A673 (cell line): ENCODE data around the gene BTBD2. TPM values are rescaled to one million over a fixed set of nuclear protein-coding genes. Genes with fewer than 3 reads are reported as not detected.

ENCODE experiments used
- BruUV-seq: library from RNA; stranded (reverse); fragments of 400-500 nt; replicated peaks from 2 replicates; lab custom pipeline; 2021; lab: Mats Ljungman, UMichigan
- CTCF ChIA-PET: fragments of 300-600 bp; sonication (Branson Sonifier 250); formaldehyde crosslinking; loops from one replicate; lab custom pipeline; 2022; ENCODE audit warnings: antibody characterized with exemption; lab: Charles Lee
- POLR2A ChIA-PET: fragments of 300-600 bp; sonication (Branson Sonifier 250); formaldehyde crosslinking; loops from one replicate; lab custom pipeline; 2022; ENCODE audit warnings: antibody characterized with exemption; ENCODE audit not compliant: low non-redundant PET; lab: Charles Lee
- DNase-seq: peaks from one replicate; pipeline ENCODE4 v3.0.0-alpha.2; 2015; ENCODE audit warnings: low spot score
- H3K27ac ChIP-seq: fragments of 200-600 bp; sonication (generic); 2 replicates; pipeline ENCODE4 v1.5.1; 2016; ENCODE audit warnings: mixed run types, low read depth, mild to moderate bottlenecking, mixed read lengths, antibody characterized with exemption, low read length; ENCODE audit not compliant: poor library complexity, severe bottlenecking
- H3K27me3 ChIP-seq: fragments of 200-600 bp; sonication (generic); replicated peaks from 2 replicates; pipeline ENCODE4 v1.6.1; 2017; ENCODE audit warnings: mixed run types, low read depth, mild to moderate bottlenecking, mixed read lengths, antibody characterized with exemption, low read length; ENCODE audit not compliant: insufficient read depth, poor library complexity
- H3K36me3 ChIP-seq: fragments of 200-600 bp; sonication (generic); 2 replicates; pipeline ENCODE4 v1.6.1; 2016; ENCODE audit warnings: mixed run types, mild to moderate bottlenecking, mixed read lengths, antibody characterized with exemption, low read length; ENCODE audit not compliant: insufficient read depth, poor library complexity, severe bottlenecking
- H3K4me1 ChIP-seq: fragments of 200-600 bp; sonication (generic); 2 replicates; pipeline ENCODE4 v1.6.1; 2017; ENCODE audit warnings: mixed run types, mild to moderate bottlenecking, mixed read lengths, antibody characterized with exemption, low read length; ENCODE audit not compliant: insufficient read depth, poor library complexity, severe bottlenecking
- H3K4me3 ChIP-seq: fragments of 200-600 bp; sonication (generic); 2 replicates; pipeline ENCODE4 v1.5.1; 2016; ENCODE audit warnings: low read depth, mixed run types, mild to moderate bottlenecking, mixed read lengths, low read length; ENCODE audit not compliant: poor library complexity, severe bottlenecking
- H3K9me3 ChIP-seq: fragments of 200-600 bp; sonication (generic); 2 replicates; pipeline ENCODE4 v1.6.1; 2016; ENCODE audit warnings: mixed run types, low read depth, mild to moderate bottlenecking, mixed read lengths, antibody characterized with exemption, low read length; ENCODE audit not compliant: poor library complexity, severe bottlenecking
- EZH2 ChIP-seq: fragments of 200-600 bp; sonication (generic); IDR thresholded peaks from 2 replicates; pipeline ENCODE4 v1.6.1; 2017; ENCODE audit warnings: borderline replicate concordance, low read depth, mild to moderate bottlenecking, mixed read lengths, antibody characterized with exemption, low read length; ENCODE audit not compliant: poor library complexity, severe bottlenecking
- intact Hi-C: fragments of 100-400 bp; cut with micrococcal nuclease; formaldehyde crosslinking; loops from one replicate; pipeline ENCODE4 v1.10.0; 2022; ENCODE audit not compliant: unreplicated experiment
- total RNA-seq: library from RNA; stranded (reverse); gene quantifications from 2 replicates; pipeline ENCODE4 v1.2.3, GENCODE V29; 2021
- TF ChIP-seq, protein P1 (sequence below): fragments of 300-800, 200-600 bp; sonication (generic); conservative IDR thresholded peaks from 2 replicates; pipeline ENCODE4 v1.5.1; 2017; ENCODE audit warnings: low read depth, mild to moderate bottlenecking, antibody characterized with exemption, low read length, moderate library complexity, mixed read lengths

Gene BTBD2
- total RNA-seq, 1 experiment from 2014 or later = 91.7 TPM

DNA sequence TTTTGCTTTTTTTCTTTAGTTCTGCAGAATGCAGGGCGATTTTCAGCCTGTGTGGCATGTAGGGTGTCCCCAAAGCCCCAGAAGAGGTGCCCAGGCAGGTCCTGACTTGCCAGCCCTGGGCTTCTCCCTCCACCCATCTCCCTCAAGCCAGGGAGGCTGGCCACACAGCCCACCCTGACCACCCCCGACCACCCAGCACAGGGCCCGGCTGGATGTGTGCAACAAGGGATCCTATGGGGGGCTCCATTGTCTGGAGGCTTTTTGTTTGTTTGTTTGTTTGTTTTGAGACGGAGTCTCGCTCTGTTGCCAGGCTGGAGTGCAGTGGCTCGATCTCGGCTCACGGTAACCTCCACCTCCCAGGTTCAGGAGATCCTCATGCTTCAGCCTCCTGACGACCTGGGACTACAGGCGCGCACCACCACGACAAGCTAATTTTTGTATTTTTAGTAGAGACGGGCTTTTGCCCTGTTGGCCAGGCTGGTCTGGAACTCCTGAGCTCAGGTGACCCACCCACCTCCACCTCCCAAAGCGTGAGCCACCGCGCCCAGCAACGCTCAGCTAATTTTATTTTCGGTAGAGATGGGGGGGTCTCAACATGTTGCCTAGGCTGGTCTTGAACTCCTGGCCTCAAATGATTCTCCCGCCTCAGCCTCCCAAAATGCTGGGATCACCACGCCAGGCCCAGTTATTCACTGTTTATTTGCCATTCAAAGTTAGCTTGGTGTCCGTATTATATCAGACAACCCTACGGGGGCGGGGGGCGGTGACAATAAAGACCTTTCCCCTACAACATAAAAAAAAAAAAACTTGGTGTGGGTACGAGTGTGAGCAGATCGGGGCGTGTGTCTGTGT is 43.3 kb upstream of the BTBD2 start:
- H3K36me3 ChIP-seq = no peaks in the 10 kb centered on the region
- intact Hi-C loops = no loop called here
- no peak overlapping the region for H3K4me3 ChIP-seq
- H3K4me1 ChIP-seq = peaks cover 34% of the 10 kb centered on the region
- POLR2A ChIA-PET = no interaction called here
- no peaks in the 10 kb centered on the region for H3K27me3 ChIP-seq
- no peak for TF ChIP-seq EZH2
- no peaks in the 10 kb centered on the region for H3K9me3 ChIP-seq
- CTCF ChIA-PET = no interaction called here
- H3K27ac ChIP-seq = peak overlapping the region; percentile 99
- BruUV-seq = no TSS peak
- DNase-seq = no peak

DNA sequence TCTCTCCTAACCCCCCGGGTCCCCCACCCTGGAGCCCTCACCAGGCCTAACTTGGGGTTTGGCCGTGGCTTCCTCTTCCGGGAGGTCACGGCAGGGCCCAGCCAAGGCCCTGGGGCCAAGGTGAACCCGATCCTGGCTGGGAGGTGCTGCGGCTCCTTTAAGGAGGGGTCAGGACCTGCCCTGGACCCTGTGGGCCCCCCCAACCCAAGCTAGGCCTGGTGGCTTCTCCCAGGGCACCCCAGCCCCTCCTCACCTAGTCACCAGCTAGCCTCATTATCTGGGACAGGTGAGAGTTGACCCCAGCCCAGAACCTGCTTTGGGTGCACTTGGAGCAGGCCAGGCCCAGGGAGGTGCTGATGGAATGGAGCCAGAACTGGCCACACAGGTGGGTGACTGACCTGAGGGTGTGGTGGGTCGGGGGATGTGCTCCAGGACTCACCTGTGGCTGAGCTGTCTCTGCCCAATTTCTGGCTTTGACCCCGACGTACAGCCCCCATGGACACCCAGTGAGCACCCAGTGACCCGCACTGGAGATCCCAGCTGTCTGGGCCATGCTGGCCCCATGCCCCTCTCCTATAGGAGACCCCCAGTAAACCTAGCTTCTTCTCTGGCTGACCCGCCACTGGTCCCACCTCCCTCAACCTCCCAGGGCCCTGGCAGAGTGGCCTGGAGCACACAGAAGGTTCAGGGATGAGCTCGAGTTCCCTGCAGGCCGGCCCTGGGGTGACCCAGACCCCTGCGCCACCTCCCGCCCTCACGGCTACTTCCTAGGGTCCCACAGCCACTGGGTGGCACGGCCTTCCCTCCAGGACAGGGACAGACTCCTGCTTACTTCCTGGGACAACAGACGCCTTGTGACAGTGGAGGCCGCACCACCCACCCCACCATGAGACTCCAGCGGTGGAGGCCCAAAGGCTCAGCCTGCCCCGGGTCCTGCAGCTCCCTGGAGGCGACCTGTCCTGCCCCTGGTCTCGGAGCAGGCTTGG is 42.3 kb upstream of the BTBD2 start:
- Histone ChIP-seq H3K27ac (peak overlapping the region; percentile 72), H3K4me3 (no peak overlapping the region), H3K4me1 (peaks cover 34% of the 10 kb centered on the region), H3K27me3 (no peaks in the 10 kb centered on the region), H3K36me3 (no peaks in the 10 kb centered on the region), H3K9me3 (no peaks in the 10 kb centered on the region)
- intact Hi-C loops = no loop called here
- POLR2A ChIA-PET = no interaction called here
- no TSS peak for BruUV-seq
- DNase-seq = no peak
- CTCF ChIA-PET = no interaction called here
- TF ChIP-seq, protein P1, sequence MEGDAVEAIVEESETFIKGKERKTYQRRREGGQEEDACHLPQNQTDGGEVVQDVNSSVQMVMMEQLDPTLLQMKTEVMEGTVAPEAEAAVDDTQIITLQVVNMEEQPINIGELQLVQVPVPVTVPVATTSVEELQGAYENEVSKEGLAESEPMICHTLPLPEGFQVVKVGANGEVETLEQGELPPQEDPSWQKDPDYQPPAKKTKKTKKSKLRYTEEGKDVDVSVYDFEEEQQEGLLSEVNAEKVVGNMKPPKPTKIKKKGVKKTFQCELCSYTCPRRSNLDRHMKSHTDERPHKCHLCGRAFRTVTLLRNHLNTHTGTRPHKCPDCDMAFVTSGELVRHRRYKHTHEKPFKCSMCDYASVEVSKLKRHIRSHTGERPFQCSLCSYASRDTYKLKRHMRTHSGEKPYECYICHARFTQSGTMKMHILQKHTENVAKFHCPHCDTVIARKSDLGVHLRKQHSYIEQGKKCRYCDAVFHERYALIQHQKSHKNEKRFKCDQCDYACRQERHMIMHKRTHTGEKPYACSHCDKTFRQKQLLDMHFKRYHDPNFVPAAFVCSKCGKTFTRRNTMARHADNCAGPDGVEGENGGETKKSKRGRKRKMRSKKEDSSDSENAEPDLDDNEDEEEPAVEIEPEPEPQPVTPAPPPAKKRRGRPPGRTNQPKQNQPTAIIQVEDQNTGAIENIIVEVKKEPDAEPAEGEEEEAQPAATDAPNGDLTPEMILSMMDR = no peak
- TF ChIP-seq EZH2 = no peak

DNA sequence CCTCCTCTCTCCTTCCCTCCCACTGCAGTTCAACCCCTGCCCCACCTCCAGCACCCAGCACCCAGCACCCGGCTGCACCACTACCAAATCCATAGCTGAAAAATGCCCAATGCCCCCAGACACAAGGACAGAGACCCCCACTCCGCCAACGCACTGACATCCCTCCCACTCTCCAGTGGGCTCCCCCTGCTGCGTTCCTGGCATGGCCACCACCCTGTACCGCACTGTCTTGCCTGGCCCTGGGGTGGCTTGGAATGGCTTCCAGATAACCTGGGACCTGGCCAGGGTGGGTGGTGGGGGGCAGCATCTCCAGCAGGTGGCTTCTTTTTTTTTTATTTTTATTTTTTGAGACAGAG is 41.3 kb upstream of the BTBD2 start:
- POLR2A ChIA-PET = no interaction called here
- H3K9me3 ChIP-seq = no peaks in the 10 kb centered on the region
- H3K4me1 ChIP-seq = peaks cover 30% of the 10 kb centered on the region
- no TSS peak for BruUV-seq
- no peaks in the 10 kb centered on the region for H3K27me3 ChIP-seq
- intact Hi-C loops = no loop called here
- CTCF ChIA-PET = no interaction called here
- H3K36me3 ChIP-seq = no peaks in the 10 kb centered on the region
- H3K4me3 ChIP-seq = no peak overlapping the region
- TF ChIP-seq, protein P1 = no peak
- TF ChIP-seq EZH2 = no peak
- no peak overlapping the region for H3K27ac ChIP-seq
- no peak for DNase-seq
